ENCODE measurements around the gene KRT85.
"Not testable (repeated sequence)": the region's sequence is repeated elsewhere in the genome, so short reads cannot be mapped to it uniquely, and the experiment has no call there.

The KRT85 gene

GRCh38 chr12:52331833-52332232, 35.4 kb downstream of the KRT85 start:
- no peak for DNase-seq (ENCODE audit: extremely low read depth in 1 of 2, low read depth in 1 of 2)

- DNase-seq (ENCODE audit: extremely low read depth in 1 of 2, low read depth in 1 of 2) = no peak
Observed at GRCh38 chr12:52331039-52331438, 36.2 kb downstream of the KRT85 start.

GRCh38 chr12:52327830-52328500, 39.3 kb downstream of the KRT85 start:
- DNase-seq (ENCODE audit: extremely low read depth in 1 of 2, low read depth in 1 of 2) = no peak

GRCh38 chr12:52327052-52327829, 40.0 kb downstream of the KRT85 start:
- DNase-seq (ENCODE audit: extremely low read depth in 1 of 2, low read depth in 1 of 2) = peak; percentile 56 to 60

- no peak for DNase-seq (ENCODE audit: extremely low read depth in 1 of 2, low read depth in 1 of 2)
Observed at GRCh38 chr12:52324153-52324444, 43.2 kb downstream of the KRT85 start.

- no peak for DNase-seq (ENCODE audit: extremely low read depth in 1 of 2, low read depth in 1 of 2)
Observed at GRCh38 chr12:52323416-52324152, 43.7 kb downstream of the KRT85 start.

GRCh38 chr12:52323001-52323400, 44.3 kb downstream of the KRT85 start:
- DNase-seq (ENCODE audit: extremely low read depth in 1 of 2, low read depth in 1 of 2) = no peak

- DNase-seq (ENCODE audit: extremely low read depth in 1 of 2, low read depth in 1 of 2) = no peak
Observed at GRCh38 chr12:52322069-52322468, 45.2 kb downstream of the KRT85 start.

- no peak for DNase-seq (ENCODE audit: extremely low read depth in 1 of 2, low read depth in 1 of 2)
Observed at GRCh38 chr12:52321418-52321817, 45.9 kb downstream of the KRT85 start.

- DNase-seq (ENCODE audit: extremely low read depth in 1 of 2, low read depth in 1 of 2) = no peak
Observed at GRCh38 chr12:52320784-52321400, 46.4 kb downstream of the KRT85 start, which contains the start of gene KRT83. TSS of gene KRT83 (minus strand) at chr12:52321398. CDS start at chr12:52321335, 63 bp downstream.

GRCh38 chr12:52319097-52319496, 48.2 kb downstream of the KRT85 start:
- no peak for DNase-seq (ENCODE audit: extremely low read depth in 1 of 2, low read depth in 1 of 2)

GRCh38 chr12:52318241-52318990, 48.9 kb downstream of the KRT85 start:
- no peak for DNase-seq (ENCODE audit: extremely low read depth in 1 of 2, low read depth in 1 of 2)

GRCh38 chr12:52317468-52318052, 49.7 kb downstream of the KRT85 start:
- DNase-seq (ENCODE audit: extremely low read depth in 1 of 2, low read depth in 1 of 2) = no peak

GRCh38 chr12:52316701-52317100, 50.6 kb downstream of the KRT85 start:
- DNase-seq (ENCODE audit: extremely low read depth in 1 of 2, low read depth in 1 of 2) = no peak

- no peak for DNase-seq (ENCODE audit: extremely low read depth in 1 of 2, low read depth in 1 of 2)
Observed at GRCh38 chr12:52316290-52316689, 51.0 kb downstream of the KRT85 start.

- DNase-seq (ENCODE audit: extremely low read depth in 1 of 2, low read depth in 1 of 2) = not testable (repeated sequence)
Observed at GRCh38 chr12:52315721-52316120, 51.6 kb downstream of the KRT85 start.

GRCh38 chr12:52314511-52314910, 52.8 kb downstream of the KRT85 start:
- DNase-seq (ENCODE audit: extremely low read depth in 1 of 2, low read depth in 1 of 2) = no peak

- DNase-seq (ENCODE audit: extremely low read depth in 1 of 2, low read depth in 1 of 2) = no peak
Observed at GRCh38 chr12:52313926-52314325, 53.4 kb downstream of the KRT85 start.

GRCh38 chr12:52313461-52313860, 53.8 kb downstream of the KRT85 start:
- DNase-seq (ENCODE audit: extremely low read depth in 1 of 2, low read depth in 1 of 2) = no peak

GRCh38 chr12:52312086-52312485, 55.2 kb downstream of the KRT85 start:
- DNase-seq (ENCODE audit: extremely low read depth in 1 of 2, low read depth in 1 of 2) = no peak

All from activated CD8-positive, alpha-beta memory T cell treated with anti-CD3 and anti-CD28 coated beads for 1 hour (primary cell).